Measurements from ENCODE around the gene DNM3.
A peak's percentile ranks its signal among the peaks of the same experiment; 100 is the strongest.

DNM3 gene

GRCh38 chr1:172224871-172225270 is 383.6 kb downstream of the DNM3 start (continued):
- TF ChIP-seq ZFP3 (CRISPR knock-in tag; IDR thresholded peaks at IDR 0.05) (no peak), ZC3H10 (CRISPR knock-in tag; IDR thresholded peaks at IDR 0.05) (no peak)

DNA sequence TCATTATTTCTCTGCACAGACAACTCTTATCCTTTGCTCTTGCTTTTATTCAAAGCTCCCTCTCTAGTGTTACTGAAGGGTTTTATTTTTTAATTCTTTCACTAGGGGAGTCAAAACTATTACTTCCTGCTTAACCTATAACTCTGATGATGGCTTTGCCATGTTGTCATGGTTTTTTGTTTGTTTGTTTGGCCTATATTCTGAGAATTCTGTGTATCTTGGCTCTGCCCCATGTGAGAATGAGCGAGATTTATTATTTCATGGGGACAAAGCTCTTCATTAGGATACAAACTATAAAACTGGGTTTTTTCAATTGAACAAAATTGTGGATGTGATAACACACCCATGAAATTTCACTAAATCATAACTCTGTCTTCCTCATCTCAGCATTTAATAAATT is 388.6 kb downstream of the DNM3 start:
- no peak for ATAC-seq
- TF ChIP-seq OSR1 (CRISPR knock-in tag; IDR thresholded peaks at IDR 0.05): no peak
- TF ChIP-seq SNAI2 (CRISPR knock-in tag; IDR thresholded peaks at IDR 0.05): no peak
- no peak for TF ChIP-seq ZFP30 (CRISPR knock-in tag; IDR thresholded peaks at IDR 0.05)
- no peak for TF ChIP-seq ZNF70 (CRISPR knock-in tag; IDR thresholded peaks at IDR 0.05)
- no peak for TF ChIP-seq POU6F1 (CRISPR knock-in tag; IDR thresholded peaks at IDR 0.05; ENCODE audit: borderline replicate concordance, low read depth)
- TF ChIP-seq RARB (CRISPR knock-in tag; IDR thresholded peaks at IDR 0.05): no peak
- TF ChIP-seq TCF4 (CRISPR knock-in tag; IDR thresholded peaks at IDR 0.05; ENCODE audit: borderline replicate concordance): no peak

DNA sequence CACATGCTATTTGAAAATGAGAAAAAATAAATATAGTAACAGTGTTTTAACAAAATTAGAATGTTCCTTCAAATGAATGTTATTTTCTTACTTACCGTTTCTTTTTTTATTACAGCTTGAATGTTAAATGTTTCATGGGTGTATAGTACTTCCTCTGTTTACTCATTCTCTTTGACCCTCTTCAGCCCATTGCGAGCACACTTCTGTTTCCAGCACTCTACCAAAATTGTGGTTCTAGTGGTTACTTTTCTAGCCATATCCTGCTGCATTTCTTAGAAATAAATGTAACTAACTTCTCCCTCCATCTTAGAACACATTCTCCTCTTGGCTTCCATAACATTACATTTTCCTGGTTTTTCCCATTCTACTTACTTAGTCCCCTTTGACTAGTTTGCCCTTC is 389.2 kb downstream of the DNM3 start:
- TF ChIP-seq ZNF8 (CRISPR knock-in tag; IDR thresholded peaks at IDR 0.05): no peak
- no peak for TF ChIP-seq POU6F1 (CRISPR knock-in tag; IDR thresholded peaks at IDR 0.05; ENCODE audit: borderline replicate concordance, low read depth)
- TF ChIP-seq OSR1 (CRISPR knock-in tag; IDR thresholded peaks at IDR 0.05): no peak
- TF ChIP-seq, protein P1, sequence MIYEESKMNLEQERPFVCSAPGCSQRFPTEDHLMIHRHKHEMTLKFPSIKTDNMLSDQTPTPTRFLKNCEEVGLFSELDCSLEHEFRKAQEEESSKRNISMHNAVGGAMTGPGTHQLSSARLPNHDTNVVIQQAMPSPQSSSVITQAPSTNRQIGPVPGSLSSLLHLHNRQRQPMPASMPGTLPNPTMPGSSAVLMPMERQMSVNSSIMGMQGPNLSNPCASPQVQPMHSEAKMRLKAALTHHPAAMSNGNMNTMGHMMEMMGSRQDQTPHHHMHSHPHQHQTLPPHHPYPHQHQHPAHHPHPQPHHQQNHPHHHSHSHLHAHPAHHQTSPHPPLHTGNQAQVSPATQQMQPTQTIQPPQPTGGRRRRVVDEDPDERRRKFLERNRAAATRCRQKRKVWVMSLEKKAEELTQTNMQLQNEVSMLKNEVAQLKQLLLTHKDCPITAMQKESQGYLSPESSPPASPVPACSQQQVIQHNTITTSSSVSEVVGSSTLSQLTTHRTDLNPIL (CRISPR knock-in tag; IDR thresholded peaks at IDR 0.05; ENCODE audit: low read depth): no peak
- no peak for TF ChIP-seq BACH2 (CRISPR knock-in tag; IDR thresholded peaks at IDR 0.05; ENCODE audit: borderline replicate concordance)
- no peak for TF ChIP-seq ZNF70 (CRISPR knock-in tag; IDR thresholded peaks at IDR 0.05)
- TF ChIP-seq PPARA (CRISPR knock-in tag; IDR thresholded peaks at IDR 0.05; ENCODE audit: borderline replicate concordance): no peak
- no peak for TF ChIP-seq ARNTL (CRISPR knock-in tag; IDR thresholded peaks at IDR 0.05; ENCODE audit: borderline replicate concordance, low read depth)
- TF ChIP-seq, protein P2, sequence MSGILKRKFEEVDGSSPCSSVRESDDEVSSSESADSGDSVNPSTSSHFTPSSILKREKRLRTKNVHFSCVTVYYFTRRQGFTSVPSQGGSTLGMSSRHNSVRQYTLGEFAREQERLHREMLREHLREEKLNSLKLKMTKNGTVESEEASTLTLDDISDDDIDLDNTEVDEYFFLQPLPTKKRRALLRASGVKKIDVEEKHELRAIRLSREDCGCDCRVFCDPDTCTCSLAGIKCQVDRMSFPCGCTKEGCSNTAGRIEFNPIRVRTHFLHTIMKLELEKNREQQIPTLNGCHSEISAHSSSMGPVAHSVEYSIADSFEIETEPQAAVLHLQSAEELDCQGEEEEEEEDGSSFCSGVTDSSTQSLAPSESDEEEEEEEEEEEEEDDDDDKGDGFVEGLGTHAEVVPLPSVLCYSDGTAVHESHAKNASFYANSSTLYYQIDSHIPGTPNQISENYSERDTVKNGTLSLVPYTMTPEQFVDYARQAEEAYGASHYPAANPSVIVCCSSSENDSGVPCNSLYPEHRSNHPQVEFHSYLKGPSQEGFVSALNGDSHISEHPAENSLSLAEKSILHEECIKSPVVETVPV (CRISPR knock-in tag; IDR thresholded peaks at IDR 0.05): no peak
- TF ChIP-seq ZFP3 (CRISPR knock-in tag; IDR thresholded peaks at IDR 0.05): no peak
- no peak for TF ChIP-seq RARB (CRISPR knock-in tag; IDR thresholded peaks at IDR 0.05)
- no peak for ATAC-seq

DNA sequence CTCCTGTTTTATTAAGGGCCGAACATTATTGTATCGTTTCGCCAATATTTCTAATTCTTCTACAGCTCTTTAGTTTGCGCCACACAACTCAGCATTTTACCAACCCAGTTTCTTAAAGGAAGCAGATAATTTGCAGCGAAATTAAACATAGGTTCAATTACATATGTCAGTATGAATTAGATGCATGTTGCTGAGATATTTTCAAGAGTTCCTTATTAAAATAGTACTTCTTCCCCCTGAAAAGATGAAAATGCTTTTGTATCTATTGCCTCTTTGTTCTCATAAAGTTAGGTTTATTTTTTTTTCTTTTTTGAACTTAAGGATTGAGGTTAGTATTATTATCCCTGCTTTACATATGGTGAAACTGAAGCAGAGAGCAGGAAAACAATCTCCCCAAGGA is 395.7 kb downstream of the DNM3 start:
- peak; percentile 61 for ATAC-seq

GRCh38 chr1:172238158-172238557 is 396.9 kb downstream of the DNM3 start:
- no peak for ATAC-seq
- TF ChIP-seq ZFP3 (CRISPR knock-in tag; IDR thresholded peaks at IDR 0.05): no peak
- no peak for TF ChIP-seq TCF4 (CRISPR knock-in tag; IDR thresholded peaks at IDR 0.05; ENCODE audit: borderline replicate concordance)
- TF ChIP-seq ESRRG (CRISPR knock-in tag; IDR thresholded peaks at IDR 0.05): no peak
- no peak for TF ChIP-seq POU6F1 (CRISPR knock-in tag; IDR thresholded peaks at IDR 0.05; ENCODE audit: borderline replicate concordance, low read depth)
- TF ChIP-seq, protein P1 (CRISPR knock-in tag; IDR thresholded peaks at IDR 0.05; ENCODE audit: low read depth): no peak
- no peak for TF ChIP-seq OSR1 (CRISPR knock-in tag; IDR thresholded peaks at IDR 0.05)
- TF ChIP-seq ZFP30 (CRISPR knock-in tag; IDR thresholded peaks at IDR 0.05): no peak
- no peak for TF ChIP-seq BACH2 (CRISPR knock-in tag; IDR thresholded peaks at IDR 0.05; ENCODE audit: borderline replicate concordance)
- TF ChIP-seq, protein P2 (CRISPR knock-in tag; IDR thresholded peaks at IDR 0.05): no peak

More for the DNA sequence above, 395.7 kb downstream of the DNM3 start:
- no peak for TF ChIP-seq CSDC2 (CRISPR knock-in tag; IDR thresholded peaks at IDR 0.05)
- TF ChIP-seq ZC3H10 (CRISPR knock-in tag; IDR thresholded peaks at IDR 0.05): peak; percentile 47; the same call in 1 of the 2 replicates
- no peak for TF ChIP-seq TCF4 (CRISPR knock-in tag; IDR thresholded peaks at IDR 0.05; ENCODE audit: borderline replicate concordance)

Measured in SK-N-SH treated with all-trans-retinoic acid at 6 μM for 48 hours (cell line).